Measurements from ENCODE around the gene SMC2.

SMC2 gene

DNA sequence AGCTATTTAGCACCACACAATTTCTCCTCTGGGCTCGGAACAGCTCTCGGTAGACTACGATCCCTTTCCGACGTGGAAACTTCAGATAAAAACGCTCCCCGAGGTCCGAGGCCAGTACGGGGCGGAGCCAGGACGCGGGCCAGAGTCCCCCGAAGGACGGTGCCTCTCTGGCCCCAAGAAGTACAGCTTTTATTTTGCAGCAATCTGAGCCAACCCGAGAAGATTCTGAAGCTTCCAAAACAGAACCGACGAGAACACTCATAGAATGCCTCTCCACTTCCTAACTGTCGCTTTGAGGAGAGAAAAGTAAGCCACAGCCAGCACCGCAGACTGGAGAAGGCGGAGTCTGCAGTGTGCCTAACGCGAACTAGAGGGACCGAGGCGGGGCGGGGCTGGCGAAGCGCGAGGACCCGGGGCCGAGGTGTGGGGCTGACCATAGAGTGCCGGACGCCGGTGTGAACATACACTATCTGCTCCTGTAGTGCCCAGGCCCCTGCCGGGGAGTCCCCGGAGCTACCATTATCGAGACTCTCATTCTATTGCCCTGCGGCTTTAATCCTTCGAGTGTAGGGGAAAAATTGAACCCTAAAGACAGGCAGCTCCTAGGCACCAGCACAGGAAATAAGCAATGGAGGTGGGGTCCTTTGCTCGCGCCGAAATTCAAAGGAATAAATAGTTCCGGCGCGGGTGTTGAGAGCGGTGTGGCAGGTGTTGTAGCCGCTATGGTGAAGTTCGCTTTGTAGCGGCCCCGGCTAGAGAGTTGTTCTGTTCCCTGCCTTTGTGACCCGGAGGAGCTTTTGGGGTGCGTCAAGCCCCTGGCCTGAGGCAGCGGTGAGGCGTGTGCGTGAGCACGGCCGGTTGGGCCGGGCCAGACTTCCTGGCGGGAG lies at the start of gene SMC2:
Gene SMC2 (plus strand): TSS at position 663 of the 887 bp plus-strand sequence. CDS start 1,076 bp downstream, outside the sequence.
- in situ Hi-C loops (cut with MboI; ENCODE audit: low pct_unique_long_range_greater_than_20kb, low sequenced_read_pairs), result no loop called here
- DNase-seq, result peak; percentile 95

DNA sequence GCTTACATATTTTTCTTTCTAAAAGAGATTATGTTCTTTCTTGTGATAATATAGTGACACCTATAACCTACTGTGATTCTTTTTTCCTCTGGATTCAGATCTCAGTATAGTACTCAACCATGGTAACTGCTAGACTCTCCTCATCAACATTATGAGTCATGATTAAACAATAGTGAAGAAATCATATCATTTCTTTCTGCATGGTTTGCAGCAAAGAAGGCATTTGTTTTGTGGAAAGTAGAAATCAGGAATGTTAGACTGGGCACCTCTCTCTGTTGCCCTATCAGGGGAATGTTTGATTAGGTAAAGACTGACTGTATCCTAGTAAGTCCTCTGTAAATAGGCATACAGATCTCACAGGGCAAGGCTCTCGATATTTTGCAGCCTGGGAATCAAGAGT lies 25.6 kb upstream of the SMC2 start:
- no peak for DNase-seq
- in situ Hi-C loops (cut with MboI; ENCODE audit: low pct_unique_long_range_greater_than_20kb, low sequenced_read_pairs), result no loop called here

DNA sequence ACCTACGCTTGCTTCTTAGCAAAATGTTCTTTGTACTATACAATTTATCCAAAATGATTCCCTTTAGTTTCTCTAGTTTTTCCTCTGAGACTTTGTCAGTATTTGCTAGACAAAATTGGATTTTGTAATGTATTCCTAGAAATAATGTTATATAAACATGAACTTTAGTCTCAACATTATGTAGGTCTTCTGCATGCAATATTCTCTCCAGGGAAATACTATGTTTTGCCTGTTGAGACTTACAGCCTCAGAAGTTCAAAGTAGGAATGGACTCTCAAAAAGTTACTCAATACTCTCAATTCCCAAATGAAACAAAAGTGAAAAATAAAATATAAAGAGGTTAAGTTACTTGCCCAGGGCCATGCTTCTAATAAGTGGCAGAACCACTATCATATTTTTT lies 24.8 kb upstream of the SMC2 start:
- in situ Hi-C loops (cut with MboI; ENCODE audit: low pct_unique_long_range_greater_than_20kb, low sequenced_read_pairs), result no loop called here
- no peak for DNase-seq

DNA sequence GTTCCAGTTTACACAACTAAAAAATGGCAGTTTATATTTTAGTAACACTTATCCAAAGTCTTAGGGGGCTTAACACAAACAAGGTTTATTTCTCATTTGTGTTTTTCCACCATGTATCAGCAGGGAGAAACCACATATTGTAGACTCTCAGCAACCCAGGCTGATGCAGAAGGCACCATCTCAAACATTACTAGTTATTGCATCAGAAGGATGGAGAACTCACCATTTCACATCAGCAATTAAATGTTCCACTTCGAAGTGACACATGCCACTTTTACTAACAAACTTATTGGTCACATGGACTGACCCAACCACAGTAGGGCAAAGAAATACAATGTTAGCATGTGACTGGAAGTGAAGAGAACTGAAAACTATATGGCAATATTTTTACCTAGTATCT lies 22.5 kb upstream of the SMC2 start:
- in situ Hi-C loops (cut with MboI; ENCODE audit: low pct_unique_long_range_greater_than_20kb, low sequenced_read_pairs), result no loop called here
- no peak for DNase-seq

DNA sequence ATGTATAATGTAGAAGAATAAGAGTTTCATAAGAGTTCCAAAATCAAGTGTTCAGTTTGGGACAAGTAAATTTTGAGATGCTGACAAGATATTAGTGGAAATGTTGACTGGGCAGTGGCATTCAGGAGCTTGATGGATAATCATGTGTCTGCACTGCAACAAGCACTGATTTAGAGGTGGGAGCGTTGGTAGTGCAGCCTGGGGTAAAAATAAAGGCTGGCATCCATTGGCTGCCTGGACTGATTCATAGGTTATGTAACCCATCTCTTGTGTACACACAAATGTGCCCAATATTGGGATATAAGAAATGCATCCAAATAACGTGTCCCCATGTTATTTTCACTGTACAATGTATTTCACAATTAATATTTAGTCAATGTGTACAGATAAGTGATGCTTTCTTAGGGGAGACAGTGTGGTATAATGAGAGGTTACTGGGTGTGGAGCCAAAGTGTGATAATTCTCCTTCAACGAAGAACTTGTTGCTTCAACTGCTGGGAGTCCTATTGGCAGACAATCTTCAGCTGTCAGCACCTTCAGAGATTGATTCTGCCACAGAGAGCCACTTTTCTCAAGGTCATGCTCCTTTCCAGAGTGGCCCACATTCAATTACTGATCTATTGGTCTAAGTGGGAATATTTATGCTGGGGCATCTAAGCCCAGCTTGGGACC lies 20.9 kb upstream of the SMC2 start:
- in situ Hi-C loops (cut with MboI; ENCODE audit: low pct_unique_long_range_greater_than_20kb, low sequenced_read_pairs), result no loop called here

DNA sequence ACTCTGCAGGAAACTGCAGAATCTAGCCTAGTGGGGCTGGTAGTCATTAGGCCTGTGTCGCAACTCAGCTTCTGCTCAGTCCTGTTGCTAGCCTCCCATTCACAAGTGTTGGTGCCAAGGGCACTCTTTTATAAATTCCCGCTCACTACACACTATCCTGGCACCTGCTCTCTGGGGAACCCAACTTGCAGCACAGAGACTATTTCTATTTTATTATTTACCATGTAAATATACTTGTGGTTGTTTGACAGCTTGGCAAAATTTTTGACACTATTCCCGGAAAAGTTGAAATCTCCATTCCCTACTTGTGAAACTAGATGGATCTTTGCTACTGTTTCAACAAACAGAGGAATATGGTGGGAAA lies 20.4 kb upstream of the SMC2 start:
- in situ Hi-C loops (cut with MboI; ENCODE audit: low pct_unique_long_range_greater_than_20kb, low sequenced_read_pairs), result no loop called here
- DNase-seq, result no peak

More for the DNA sequence above, 20.9 kb upstream of the SMC2 start:
- no peak for DNase-seq

DNA sequence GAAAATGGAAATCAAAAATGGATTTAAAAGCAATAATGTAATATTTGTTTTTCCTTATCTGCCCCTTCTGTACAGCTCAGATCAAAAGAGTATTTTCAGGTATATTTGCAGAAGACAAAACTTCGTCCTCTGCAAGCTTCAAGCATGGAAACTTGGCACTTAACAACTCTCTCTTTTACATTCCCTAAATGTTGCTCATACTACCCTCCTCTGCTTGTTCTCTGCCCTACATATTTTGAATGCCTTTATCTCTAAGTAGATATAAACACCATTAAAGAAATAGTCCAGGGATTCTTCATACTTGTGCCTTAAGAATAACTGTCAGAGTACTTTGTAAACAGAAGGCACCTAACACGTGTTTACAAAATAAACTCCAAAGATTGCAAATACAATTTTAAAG lies 19.2 kb upstream of the SMC2 start:
- in situ Hi-C loops (cut with MboI; ENCODE audit: low pct_unique_long_range_greater_than_20kb, low sequenced_read_pairs), result no loop called here
- DNase-seq, result no peak

DNA sequence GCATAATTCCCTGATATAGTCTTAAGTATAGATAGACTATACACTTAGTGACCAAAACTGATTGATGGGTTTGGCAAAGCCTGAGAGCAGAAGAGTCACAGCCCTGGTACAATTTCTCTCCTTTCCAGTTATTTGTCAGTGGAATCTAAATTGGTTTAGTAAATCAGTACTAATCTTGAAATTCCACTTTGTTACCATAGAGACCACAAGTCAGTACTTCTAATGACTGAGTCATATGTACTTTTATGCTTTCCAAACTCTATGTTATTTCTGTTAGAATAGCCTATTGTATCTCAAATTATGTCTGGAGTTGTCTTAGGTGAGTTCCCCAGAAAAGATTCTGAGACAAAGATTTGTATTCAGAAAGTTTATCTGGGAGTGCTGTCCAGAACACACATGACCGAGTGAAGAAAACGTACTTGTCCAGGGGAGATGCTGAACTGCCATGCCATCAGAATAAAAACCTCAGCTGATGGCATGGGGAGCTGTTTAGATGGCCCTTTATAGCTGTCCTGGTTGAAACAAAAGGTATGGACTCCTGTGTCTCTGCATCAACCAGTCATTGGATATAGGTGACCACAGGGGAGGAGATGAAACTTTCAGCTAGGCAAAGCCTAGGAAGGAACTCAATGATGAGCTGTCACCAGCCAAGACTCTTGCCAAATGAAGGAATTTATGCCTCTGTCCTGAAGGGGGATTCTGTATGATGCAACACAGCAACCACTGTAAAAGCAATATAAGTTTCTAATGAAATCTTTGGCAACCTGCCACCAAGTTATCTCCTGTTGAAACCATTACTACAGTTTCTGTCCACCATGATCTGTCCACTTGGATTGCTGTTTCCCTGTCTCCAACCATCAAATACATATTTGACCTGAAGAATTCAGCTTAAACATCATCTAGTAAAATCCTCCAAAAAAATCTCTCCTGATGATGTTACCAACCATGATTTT lies 18.0 kb upstream of the SMC2 start:
- in situ Hi-C loops (cut with MboI; ENCODE audit: low pct_unique_long_range_greater_than_20kb, low sequenced_read_pairs), result no loop called here
- no peak for DNase-seq

DNA sequence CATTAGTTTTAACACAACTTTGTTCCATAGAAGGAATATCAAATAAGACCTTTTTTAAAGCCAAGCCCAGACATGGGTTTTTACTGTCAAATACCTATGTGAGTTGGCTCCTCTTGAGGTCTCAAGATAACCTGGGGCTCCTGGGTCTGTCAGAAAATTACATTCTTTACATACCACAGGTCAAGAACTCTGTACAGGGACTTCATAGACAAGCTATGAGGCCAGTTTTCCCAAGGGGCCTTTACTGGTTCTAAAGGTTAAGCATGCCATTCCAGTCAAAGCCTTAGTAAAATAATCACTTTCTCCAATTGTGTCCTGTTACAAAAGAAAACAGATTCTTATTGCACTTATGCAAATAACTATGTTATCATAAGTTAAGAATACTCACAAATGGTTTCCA lies 15.5 kb upstream of the SMC2 start:
- in situ Hi-C loops (cut with MboI; ENCODE audit: low pct_unique_long_range_greater_than_20kb, low sequenced_read_pairs), result no loop called here
- DNase-seq, result no peak

DNA sequence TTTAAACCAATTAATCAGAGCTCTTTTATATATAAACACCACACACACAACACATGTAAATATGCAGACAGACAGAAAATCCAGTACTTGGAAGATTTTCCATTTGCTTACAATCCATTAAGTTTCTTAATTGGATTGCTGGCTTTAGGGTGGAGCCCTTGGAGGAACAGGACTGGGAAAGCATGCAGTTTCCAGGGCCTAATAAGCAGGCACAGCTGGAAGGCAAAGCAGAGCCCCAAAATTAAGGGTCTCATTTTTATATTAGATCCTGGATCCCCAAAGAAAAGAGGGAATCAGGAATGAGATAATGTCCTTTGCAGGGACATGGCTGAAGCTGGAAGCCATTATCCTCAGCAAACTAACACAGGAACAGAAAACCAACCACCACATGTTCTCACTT lies 13.1 kb upstream of the SMC2 start:
- in situ Hi-C loops (cut with MboI; ENCODE audit: low pct_unique_long_range_greater_than_20kb, low sequenced_read_pairs), result no loop called here
- no peak for DNase-seq

DNA sequence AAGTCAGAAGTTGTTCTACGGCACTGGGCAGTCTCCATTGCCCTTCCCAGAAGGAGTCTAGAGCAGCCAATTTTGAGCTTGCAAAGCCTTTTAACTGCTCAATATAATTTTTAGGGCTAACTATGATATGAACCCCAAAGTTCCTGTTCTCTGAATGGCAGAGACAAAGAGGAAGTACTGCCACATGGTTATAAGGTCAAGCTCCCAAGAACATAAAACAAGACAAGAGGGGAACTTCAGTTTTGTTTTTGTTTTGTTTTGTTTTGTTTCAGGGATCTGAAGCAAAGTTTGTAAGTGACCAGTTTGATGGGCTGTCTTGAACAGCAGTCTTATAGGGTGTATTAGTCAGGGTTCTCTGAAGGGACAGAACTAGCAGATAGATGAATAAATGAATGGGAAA lies 11.9 kb upstream of the SMC2 start:
- in situ Hi-C loops (cut with MboI; ENCODE audit: low pct_unique_long_range_greater_than_20kb, low sequenced_read_pairs), result no loop called here
- peak; percentile 19 for DNase-seq

DNA sequence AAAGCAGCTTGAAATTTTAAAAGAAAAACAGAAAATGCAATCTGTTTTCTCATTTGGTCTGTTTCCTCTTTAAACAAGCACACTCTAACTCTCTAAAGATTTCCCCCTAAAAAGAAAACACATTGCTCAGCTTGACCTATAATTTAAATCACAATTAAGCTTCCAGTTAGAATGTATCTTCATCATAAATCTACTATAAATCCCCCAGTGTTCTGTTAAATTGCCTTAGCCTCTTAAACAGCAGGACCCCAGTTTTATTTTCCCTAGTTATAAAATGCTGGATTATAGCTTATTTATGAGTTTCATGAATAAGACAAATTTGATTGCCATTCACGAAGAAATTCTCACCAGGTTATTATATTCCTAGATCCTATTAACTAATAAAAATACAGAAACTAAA lies 8.6 kb upstream of the SMC2 start:
- DNase-seq, result no peak
- in situ Hi-C loops (cut with MboI; ENCODE audit: low pct_unique_long_range_greater_than_20kb, low sequenced_read_pairs), result no loop called here

DNA sequence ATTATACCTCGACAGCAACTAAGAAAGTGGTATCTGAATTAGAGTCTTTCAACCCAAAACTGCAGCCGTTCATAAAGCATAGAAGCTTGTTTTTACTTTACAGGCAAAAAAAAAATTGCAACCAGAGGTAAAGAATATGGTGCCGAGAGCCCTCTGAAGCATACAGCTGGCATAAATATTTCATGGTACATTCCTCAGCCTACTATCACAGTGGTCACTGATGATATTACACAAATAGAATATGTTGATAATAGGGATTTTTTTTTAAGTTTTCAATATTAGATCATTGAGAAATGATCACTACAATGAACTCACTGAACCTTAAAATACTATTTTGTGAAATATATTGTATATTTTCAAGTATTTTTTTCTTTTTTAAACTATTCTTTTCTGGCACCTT lies 6.2 kb upstream of the SMC2 start:
- in situ Hi-C loops (cut with MboI; ENCODE audit: low pct_unique_long_range_greater_than_20kb, low sequenced_read_pairs), result no loop called here
- no peak for DNase-seq

DNA sequence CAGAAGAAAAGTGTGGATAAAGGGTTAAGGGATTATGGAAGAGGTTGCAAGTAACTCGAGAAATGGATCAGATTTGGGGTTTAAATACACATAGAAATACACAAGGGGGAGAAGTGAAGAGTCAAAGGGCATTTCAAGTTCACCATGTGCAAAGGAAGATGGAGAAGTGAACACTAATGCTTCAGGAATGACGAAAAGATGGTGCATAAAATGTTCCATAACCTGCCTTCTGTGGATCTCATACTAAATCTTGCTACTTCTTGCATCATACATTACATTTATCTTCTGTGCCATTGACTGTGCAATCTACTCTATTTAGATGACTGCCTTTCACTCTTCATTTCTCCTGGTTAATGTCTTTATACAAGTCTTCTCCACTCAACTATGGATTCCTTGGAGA lies 5.7 kb upstream of the SMC2 start:
- no peak for DNase-seq
- in situ Hi-C loops (cut with MboI; ENCODE audit: low pct_unique_long_range_greater_than_20kb, low sequenced_read_pairs), result no loop called here

DNA sequence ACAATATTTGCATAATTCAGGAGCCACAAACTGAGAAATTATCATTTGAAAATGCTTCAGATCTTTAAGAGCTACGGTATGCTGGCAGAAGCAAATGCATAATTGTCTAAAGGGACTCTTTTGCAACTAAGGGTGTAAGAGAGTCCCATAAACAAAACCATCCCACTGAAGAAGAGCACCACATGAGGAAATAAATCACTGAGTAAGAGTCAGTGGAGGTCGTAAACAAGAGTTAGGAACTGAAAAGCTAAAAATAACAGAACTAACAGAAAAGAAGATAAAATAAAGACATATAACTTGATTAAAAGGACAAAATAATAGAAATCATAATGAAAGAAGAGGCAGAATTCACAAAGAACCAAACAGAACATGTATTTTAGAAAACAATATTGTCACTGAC lies 3.5 kb upstream of the SMC2 start:
- no peak for DNase-seq
- in situ Hi-C loops (cut with MboI; ENCODE audit: low pct_unique_long_range_greater_than_20kb, low sequenced_read_pairs), result no loop called here

DNA sequence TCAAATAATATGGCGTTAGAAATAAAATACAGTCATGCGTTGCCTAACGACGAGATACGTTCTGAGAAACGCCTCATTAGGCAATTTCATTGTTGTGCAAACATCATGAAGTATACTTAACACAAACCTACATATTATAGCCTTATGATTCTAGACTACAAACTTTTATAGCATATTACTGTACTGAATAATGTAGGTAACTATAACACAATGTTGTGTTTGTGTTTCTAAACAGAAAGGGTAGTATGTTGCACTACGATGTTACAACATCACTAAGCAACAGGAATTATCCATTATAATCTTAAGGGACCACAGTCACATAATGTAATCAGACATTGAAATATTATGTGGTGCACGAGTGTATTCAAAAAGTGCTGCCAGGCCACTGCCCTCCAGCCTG lies 3.0 kb upstream of the SMC2 start:
- in situ Hi-C loops (cut with MboI; ENCODE audit: low pct_unique_long_range_greater_than_20kb, low sequenced_read_pairs), result no loop called here
- no peak for DNase-seq

DNA sequence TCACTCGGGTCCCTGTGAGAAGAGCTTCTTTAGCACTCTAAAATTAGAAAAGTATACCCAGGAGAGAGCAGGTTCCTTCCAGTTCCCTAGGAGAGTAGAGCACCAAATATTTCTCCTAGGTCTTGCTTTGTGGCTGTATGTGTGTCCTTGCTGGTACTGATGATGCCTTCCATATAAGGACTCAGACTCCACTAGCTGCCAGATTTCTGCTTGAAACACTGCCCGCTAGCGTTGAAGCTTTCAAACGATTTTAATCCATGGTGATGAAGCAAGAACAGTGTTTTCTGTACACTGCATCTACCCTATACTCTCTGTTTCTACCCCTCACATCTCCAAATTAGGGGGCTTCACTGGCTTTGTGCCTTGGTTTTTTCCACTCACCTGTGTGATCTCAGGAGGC lies 2.4 kb upstream of the SMC2 start:
- in situ Hi-C loops (cut with MboI; ENCODE audit: low pct_unique_long_range_greater_than_20kb, low sequenced_read_pairs), result no loop called here
- DNase-seq, result peak; percentile 38

DNA sequence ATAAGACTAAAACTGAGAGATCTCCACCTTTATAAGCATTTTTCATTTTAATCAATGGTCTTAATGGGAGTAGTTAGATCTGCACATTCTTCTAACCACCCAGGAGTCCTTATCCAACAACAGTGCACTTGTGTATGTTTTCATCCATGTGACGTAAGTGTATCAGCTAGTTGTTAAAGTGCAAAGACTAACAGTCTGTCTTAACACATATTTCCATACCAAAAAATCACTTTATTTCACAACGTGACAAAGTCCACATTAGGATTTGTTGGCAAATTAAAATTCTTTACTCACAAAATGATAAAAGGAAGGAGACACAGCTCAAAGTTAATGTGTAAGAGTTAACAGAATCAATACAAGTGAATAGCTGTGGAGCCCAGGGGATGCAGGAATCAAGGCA lies 1.9 kb upstream of the SMC2 start:
- in situ Hi-C loops (cut with MboI; ENCODE audit: low pct_unique_long_range_greater_than_20kb, low sequenced_read_pairs), result no loop called here
- no peak for DNase-seq

DNA sequence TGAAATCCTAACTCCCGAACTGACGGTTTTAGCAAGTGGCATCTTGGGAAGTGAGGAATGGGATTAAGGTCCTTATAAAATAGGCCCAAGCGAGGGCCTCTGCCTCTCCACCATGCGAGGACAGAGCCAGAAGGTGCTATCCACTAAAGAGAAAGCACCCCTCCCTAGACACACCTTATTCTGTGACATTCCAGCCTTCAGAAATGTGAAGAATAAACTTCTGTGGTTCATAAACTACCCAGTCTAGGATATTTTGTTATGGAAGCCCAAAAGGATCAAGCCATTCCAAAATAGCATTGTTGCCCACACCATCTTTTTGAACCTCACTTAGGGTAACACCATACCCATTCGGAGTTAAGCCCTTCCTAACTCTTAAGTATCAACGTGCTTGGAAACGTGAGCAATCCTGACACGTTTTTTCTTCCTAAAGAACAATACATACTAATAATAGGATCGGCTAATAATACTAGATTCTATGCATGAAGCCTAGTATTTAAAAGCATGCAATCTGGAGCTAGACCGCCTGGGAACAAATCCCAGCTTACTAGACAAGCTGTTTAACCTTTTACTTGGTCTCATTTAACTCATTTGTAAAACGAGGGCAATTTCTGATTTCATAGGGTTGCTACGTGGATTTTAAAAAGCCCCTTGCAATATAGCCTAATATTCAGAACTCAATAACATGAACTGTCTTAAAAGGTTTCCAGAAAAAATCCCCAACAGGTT lies 1.1 kb upstream of the SMC2 start:
- in situ Hi-C loops (cut with MboI; ENCODE audit: low pct_unique_long_range_greater_than_20kb, low sequenced_read_pairs), result no loop called here
- peak; percentile 12 for DNase-seq

Data from KBM-7 (cell line).